Stimulated activated CD4-positive, alpha-beta T cell treated with anti-CD3 and anti-CD28 coated beads, Interleukin-1b, Interleukin-23, amount 100 ng/mL, for 4 hours (primary cell): ENCODE measurements around the gene GPR137C.

Experiments used
- DNase-seq, 2 donors: peaks; one replicate each; pipeline ENCODE4 v3.0.0-alpha.2; 2020; ENCODE audit warnings: low read depth in 2 of 2

The GPR137C gene

GRCh38 chr14:52552063-52552988, at the start of gene GPR137C, which contains the start of gene TXNDC16:
Gene GPR137C (plus strand): TSS chr14:52552836. CDS start chr14:52553148, 312 bp downstream.
Gene TXNDC16 (minus strand): TSS chr14:52552505. CDS start chr14:52543557, 8,948 bp downstream.
- DNase-seq = peak; percentile 96 to 99

GRCh38 chr14:52513249-52513648, 39.4 kb upstream of the GPR137C start:
- no peak for DNase-seq

GRCh38 chr14:52514046-52514811, 38.4 kb upstream of the GPR137C start:
- no peak for DNase-seq

GRCh38 chr14:52522033-52522432, 30.6 kb upstream of the GPR137C start:
- no peak for DNase-seq

- no peak for DNase-seq
These were observed 29.9 kb upstream of the GPR137C start for GRCh38 chr14:52522581-52523345.

- no peak for DNase-seq
These were observed 25.6 kb upstream of the GPR137C start for GRCh38 chr14:52527052-52527451.

GRCh38 chr14:52531481-52531880, 21.2 kb upstream of the GPR137C start:
- no peak for DNase-seq

- DNase-seq = no peak
These were observed 16.4 kb upstream of the GPR137C start for GRCh38 chr14:52536269-52536668.

GRCh38 chr14:52538623-52539022, 14.0 kb upstream of the GPR137C start:
- no peak for DNase-seq

- DNase-seq = no peak
These were observed 6.9 kb upstream of the GPR137C start for GRCh38 chr14:52545584-52546317.

GRCh38 chr14:52546318-52546670, 6.3 kb upstream of the GPR137C start:
- no peak for DNase-seq

GRCh38 chr14:52547027-52547426, 5.6 kb upstream of the GPR137C start:
- no peak for DNase-seq

- DNase-seq = no peak
These were observed 5.1 kb upstream of the GPR137C start for GRCh38 chr14:52547526-52547925.

GRCh38 chr14:52550661-52551060, 2.0 kb upstream of the GPR137C start:
- DNase-seq = no peak

GRCh38 chr14:52551205-52551604, 1.4 kb upstream of the GPR137C start:
- no peak for DNase-seq

GRCh38 chr14:52551696-52552062, 957 bp upstream of the GPR137C start:
- DNase-seq = no peak

GRCh38 chr14:52553002-52553670, 500 bp downstream of the GPR137C start:
- DNase-seq = peak in 1 of 2 donors; percentile 29

GRCh38 chr14:52553671-52554575, 1.3 kb downstream of the GPR137C start:
- DNase-seq = peak; percentile 70 to 74

GRCh38 chr14:52558688-52559087, 6.1 kb downstream of the GPR137C start:
- DNase-seq = no peak

- no peak for DNase-seq
These were observed 10.5 kb downstream of the GPR137C start for GRCh38 chr14:52563120-52563519.
